BLaER1 (cell line): ENCODE results near the gene LDHA.

Experiments used
- H3K27ac ChIP-seq: shearing (Covaris generic); formaldehyde crosslinking; 2 replicates; pipeline ENCODE4 v1.8.1; 2022
- H3K27me3 ChIP-seq: shearing (Covaris generic); formaldehyde crosslinking; 2 replicates; pipeline ENCODE4 v1.8.1; 2022
- H3K36me3 ChIP-seq: shearing (Covaris generic); formaldehyde crosslinking; 2 replicates; pipeline ENCODE4 v1.8.1; 2022
- H3K4me1 ChIP-seq: shearing (Covaris generic); formaldehyde crosslinking; 2 replicates; pipeline ENCODE4 v1.8.1; 2022
- H3K4me2 ChIP-seq: shearing (Covaris generic); formaldehyde crosslinking; 2 replicates; pipeline ENCODE4 v1.8.1; 2022
- H3K4me3 ChIP-seq: shearing (Covaris generic); formaldehyde crosslinking; 2 replicates; pipeline ENCODE4 v1.8.1; 2022
- H3K9ac ChIP-seq: shearing (Covaris generic); formaldehyde crosslinking; 2 replicates; pipeline ENCODE4 v1.8.1; 2022
- H3K9me3 ChIP-seq: shearing (Covaris generic); formaldehyde crosslinking; 2 replicates; pipeline ENCODE4 v1.8.1; 2022
- H4K20me1 ChIP-seq: shearing (Covaris generic); formaldehyde crosslinking; 2 replicates; pipeline ENCODE4 v1.8.1; 2022
- Cebpa-rat ChIP-seq: shearing (Covaris generic); IDR thresholded peaks from 2 replicates; pipeline ENCODE4 v1.8.1; 2022

The LDHA gene

GRCh38 chr11:18394275-18394927 lies at the start of gene LDHA:
Gene LDHA (plus strand): TSS chr11:18394563. CDS start chr11:18396843, 2,280 bp downstream.
- no peak for TF ChIP-seq Cebpa-rat
- Histone ChIP-seq H3K4me1 (peaks cover 48% of the 10 kb centered on the region), H3K27ac (peak within 1 kb of the TSS; percentile 96), H3K4me3 (peak within 1 kb of the TSS; percentile 98), H4K20me1 (peaks cover 48% of the 10 kb centered on the region), H3K36me3 (peaks cover 32% of the 10 kb centered on the region), H3K9ac (peak within 1 kb of the TSS; percentile 98), H3K9me3 (no peaks in the 10 kb centered on the region), H3K4me2 (peak within 1 kb of the TSS; percentile 86), H3K27me3 (no peaks in the 10 kb centered on the region)

GRCh38 chr11:18347471-18348125 lies 46.8 kb upstream of the LDHA start:
- Histone ChIP-seq H3K4me1 (peaks cover 14% of the 10 kb centered on the region), H3K9me3 (no peaks in the 10 kb centered on the region), H3K27me3 (no peaks in the 10 kb centered on the region), H3K4me2 (peak overlapping the region; percentile 31; the same call in 1 of the 2 replicates), H3K27ac (peak overlapping the region; percentile 30; the same call in 1 of the 2 replicates), H3K36me3 (peaks cover 93% of the 10 kb centered on the region), H3K9ac (no peak overlapping the region), H3K4me3 (no peak overlapping the region), H4K20me1 (no peaks in the 10 kb centered on the region)
- no peak for TF ChIP-seq Cebpa-rat

GRCh38 chr11:18352581-18352980 lies 41.8 kb upstream of the LDHA start:
- H4K20me1 ChIP-seq, result no peaks in the 10 kb centered on the region
- no peak overlapping the region for H3K4me2 ChIP-seq
- H3K4me1 ChIP-seq, result peaks cover 6% of the 10 kb centered on the region
- no peak overlapping the region for H3K4me3 ChIP-seq
- TF ChIP-seq Cebpa-rat, result no peak
- H3K9me3 ChIP-seq, result no peaks in the 10 kb centered on the region
- no peaks in the 10 kb centered on the region for H3K27me3 ChIP-seq
- no peak overlapping the region for H3K9ac ChIP-seq
- peaks cover 92% of the 10 kb centered on the region for H3K36me3 ChIP-seq
- no peak overlapping the region for H3K27ac ChIP-seq

GRCh38 chr11:18358646-18359045 lies 35.7 kb upstream of the LDHA start:
- peaks cover 97% of the 10 kb centered on the region for H3K36me3 ChIP-seq
- H3K9me3 ChIP-seq, result no peaks in the 10 kb centered on the region
- H4K20me1 ChIP-seq, result no peaks in the 10 kb centered on the region
- H3K27ac ChIP-seq, result no peak overlapping the region
- peaks cover 21% of the 10 kb centered on the region for H3K4me1 ChIP-seq
- H3K4me2 ChIP-seq, result no peak overlapping the region
- no peak overlapping the region for H3K4me3 ChIP-seq
- H3K9ac ChIP-seq, result no peak overlapping the region
- no peak for TF ChIP-seq Cebpa-rat
- no peaks in the 10 kb centered on the region for H3K27me3 ChIP-seq

GRCh38 chr11:18361154-18361553 lies 33.2 kb upstream of the LDHA start:
- Histone ChIP-seq H3K27ac (peak overlapping the region; percentile 22; the same call in 1 of the 2 replicates), H3K9ac (no peak overlapping the region), H4K20me1 (no peaks in the 10 kb centered on the region), H3K36me3 (peaks cover 97% of the 10 kb centered on the region), H3K4me3 (no peak overlapping the region), H3K4me1 (peaks cover 41% of the 10 kb centered on the region), H3K9me3 (no peaks in the 10 kb centered on the region), H3K4me2 (no peak overlapping the region), H3K27me3 (no peaks in the 10 kb centered on the region)
- no peak for TF ChIP-seq Cebpa-rat

GRCh38 chr11:18364495-18365073 lies 29.8 kb upstream of the LDHA start:
- Histone ChIP-seq H3K27me3 (no peaks in the 10 kb centered on the region), H3K27ac (peak overlapping the region; percentile 78), H3K4me1 (peaks cover 63% of the 10 kb centered on the region), H3K36me3 (peaks cover 73% of the 10 kb centered on the region), H3K9ac (no peak overlapping the region), H3K4me2 (peak overlapping the region; percentile 83), H3K4me3 (no peak overlapping the region), H4K20me1 (no peaks in the 10 kb centered on the region), H3K9me3 (no peaks in the 10 kb centered on the region)
- TF ChIP-seq Cebpa-rat, result no peak

GRCh38 chr11:18365741-18366140 lies 28.6 kb upstream of the LDHA start:
- TF ChIP-seq Cebpa-rat, result no peak
- Histone ChIP-seq H3K9ac (peak overlapping the region; percentile 73), H3K4me2 (peak overlapping the region; percentile 83), H3K4me1 (peaks cover 66% of the 10 kb centered on the region), H3K36me3 (peaks cover 61% of the 10 kb centered on the region), H3K4me3 (no peak overlapping the region), H3K27ac (peak overlapping the region; percentile 78), H3K27me3 (no peaks in the 10 kb centered on the region), H4K20me1 (no peaks in the 10 kb centered on the region), H3K9me3 (no peaks in the 10 kb centered on the region)

GRCh38 chr11:18366286-18366685 lies 28.1 kb upstream of the LDHA start:
- Histone ChIP-seq H3K4me1 (peaks cover 66% of the 10 kb centered on the region), H3K9ac (peak overlapping the region; percentile 73), H4K20me1 (no peaks in the 10 kb centered on the region), H3K27me3 (no peaks in the 10 kb centered on the region), H3K4me3 (peak overlapping the region; percentile 48; the same call in 1 of the 2 replicates), H3K9me3 (no peaks in the 10 kb centered on the region), H3K27ac (peak overlapping the region; percentile 78), H3K36me3 (peaks cover 56% of the 10 kb centered on the region), H3K4me2 (peak overlapping the region; percentile 83)
- TF ChIP-seq Cebpa-rat, result peak; percentile 11; the same call in 1 of the 2 replicates

- TF ChIP-seq Cebpa-rat, result no peak
- Histone ChIP-seq H3K4me1 (peaks cover 57% of the 10 kb centered on the region), H3K4me2 (peak overlapping the region; percentile 83), H3K27me3 (no peaks in the 10 kb centered on the region), H3K4me3 (no peak overlapping the region), H4K20me1 (no peaks in the 10 kb centered on the region), H3K36me3 (peaks cover 46% of the 10 kb centered on the region), H3K9me3 (no peaks in the 10 kb centered on the region), H3K9ac (peak overlapping the region; percentile 73; the same call in 1 of the 2 replicates), H3K27ac (peak overlapping the region; percentile 78)
These were observed 26.9 kb upstream of the LDHA start for GRCh38 chr11:18367431-18367830.

- Histone ChIP-seq H3K36me3 (peaks cover 39% of the 10 kb centered on the region), H3K4me3 (no peak overlapping the region), H3K4me1 (peaks cover 57% of the 10 kb centered on the region), H4K20me1 (no peaks in the 10 kb centered on the region), H3K9me3 (no peaks in the 10 kb centered on the region), H3K4me2 (peak overlapping the region; percentile 58), H3K27me3 (no peaks in the 10 kb centered on the region), H3K9ac (peak overlapping the region; percentile 56; the same call in 1 of the 2 replicates), H3K27ac (peak overlapping the region; percentile 78)
- TF ChIP-seq Cebpa-rat, result no peak
These were observed 26.1 kb upstream of the LDHA start for GRCh38 chr11:18368221-18368620.
